Activated naive CD8-positive, alpha-beta T cell treated with anti-CD3 and anti-CD28 coated beads, Interleukin-2, amount 50 U/mL, for 24 hours (primary cell): ENCODE data around the gene NEO1.
"Not testable (repeated sequence)": the region's sequence is repeated elsewhere in the genome, so short reads cannot be mapped to it uniquely, and the experiment has no call there.

Experiments
- ATAC-seq: fragments of 150-1000 bp; cut with Tn5 transposase; one replicate; pipeline ENCODE4 v1.10.0; 2021
- DNase-seq: peaks from one replicate; pipeline ENCODE4 v3.0.0; 2021
- H3K27ac Mint-ChIP-seq: one replicate; pipeline ENCODE4 v1.8.0; 2021; ENCODE audit warnings: mild to moderate bottlenecking, mixed read lengths
- H3K27me3 Mint-ChIP-seq: one replicate; pipeline ENCODE4 v1.8.0; 2021; ENCODE audit warnings: mixed read lengths
- H3K36me3 Mint-ChIP-seq: one replicate; pipeline ENCODE4 v1.8.0; 2021; ENCODE audit warnings: low read depth, mixed read lengths
- H3K4me1 Mint-ChIP-seq: one replicate; pipeline ENCODE4 v1.8.0; 2021; ENCODE audit warnings: mixed read lengths
- H3K4me3 Mint-ChIP-seq: one replicate; pipeline ENCODE4 v1.8.0; 2021; ENCODE audit warnings: mild to moderate bottlenecking, moderate library complexity, mixed read lengths
- H3K9me3 Mint-ChIP-seq: one replicate; pipeline ENCODE4 v1.8.0; 2021; ENCODE audit warnings: mixed read lengths

Gene NEO1

DNA sequence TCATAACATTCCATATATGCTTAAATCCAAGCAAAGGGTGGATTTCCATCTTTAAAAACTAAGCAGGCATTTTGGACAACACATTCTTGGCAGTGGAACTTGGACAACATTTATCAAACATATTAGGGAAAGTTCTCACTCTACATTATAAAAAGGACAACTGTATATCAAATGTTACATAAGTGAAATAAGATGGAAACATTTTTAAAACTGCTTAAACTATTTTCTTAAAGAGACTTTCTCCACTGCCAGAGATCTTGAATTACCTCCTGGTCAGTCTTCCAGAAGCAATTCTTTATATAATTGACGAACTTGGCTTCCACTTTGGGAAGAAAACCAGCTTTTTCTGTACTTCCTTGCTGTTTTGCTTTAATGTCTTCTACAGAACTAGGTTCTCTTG lies 109.3 kb downstream of the NEO1 start:
- no peak for ATAC-seq
- Mint-ChIP-seq H3K27ac (no peak overlapping the region), H3K36me3 (peaks cover 10% of the 10 kb centered on the region), H3K27me3 (no peaks in the 10 kb centered on the region), H3K4me3 (no peak overlapping the region), H3K4me1 (no peaks in the 10 kb centered on the region), H3K9me3 (peaks cover 12% of the 10 kb centered on the region)
- no peak for DNase-seq

DNA sequence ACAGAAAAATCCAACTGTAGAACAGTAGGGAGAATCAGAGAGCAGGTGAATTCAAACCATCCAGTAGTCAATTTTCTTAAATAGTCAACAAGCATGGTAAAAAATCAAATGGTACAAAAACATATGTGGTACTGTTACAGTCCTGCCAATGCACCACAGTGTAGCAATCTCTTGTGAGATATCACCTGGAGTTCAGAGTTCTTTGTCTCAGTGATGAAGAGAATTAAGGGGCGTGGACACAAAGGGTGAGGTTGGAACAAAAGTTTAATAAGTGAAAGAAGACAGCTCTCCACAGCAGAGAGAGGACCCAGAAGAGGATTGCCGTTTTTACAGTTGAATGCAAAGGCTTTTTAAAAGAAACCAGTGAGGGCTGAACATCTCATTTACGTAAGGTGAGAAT lies 113.2 kb downstream of the NEO1 start:
- DNase-seq, result no peak
- Mint-ChIP-seq H3K36me3 (peaks cover 7% of the 10 kb centered on the region), H3K27me3 (no peaks in the 10 kb centered on the region), H3K9me3 (peaks cover 13% of the 10 kb centered on the region), H3K4me3 (no peak overlapping the region), H3K4me1 (no peaks in the 10 kb centered on the region), H3K27ac (no peak overlapping the region)
- no peak for ATAC-seq

DNA sequence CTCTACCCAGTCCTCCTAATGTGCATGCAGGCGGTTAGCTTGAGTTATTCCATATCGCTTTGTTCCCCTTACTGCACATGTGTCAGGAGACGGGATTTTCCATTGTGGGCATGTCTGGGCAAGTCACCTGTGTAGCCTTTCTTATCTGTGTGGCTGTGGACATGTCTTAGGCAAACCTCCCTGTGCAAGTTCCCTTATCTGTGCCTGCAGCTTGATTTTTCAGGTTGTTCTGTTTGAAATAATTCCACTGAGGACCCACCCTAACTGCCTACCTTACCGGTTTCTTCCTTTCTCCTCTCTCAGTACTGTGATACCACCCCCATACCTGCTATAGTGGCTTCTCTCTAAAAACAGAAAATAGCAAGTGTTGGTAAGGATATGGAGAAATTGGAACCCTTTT lies 113.6 kb downstream of the NEO1 start:
- ATAC-seq, result no peak
- Mint-ChIP-seq H3K27ac (no peak overlapping the region), H3K9me3 (peaks cover 13% of the 10 kb centered on the region), H3K4me1 (no peaks in the 10 kb centered on the region), H3K4me3 (no peak overlapping the region), H3K36me3 (peaks cover 7% of the 10 kb centered on the region), H3K27me3 (no peaks in the 10 kb centered on the region)
- no peak for DNase-seq

DNA sequence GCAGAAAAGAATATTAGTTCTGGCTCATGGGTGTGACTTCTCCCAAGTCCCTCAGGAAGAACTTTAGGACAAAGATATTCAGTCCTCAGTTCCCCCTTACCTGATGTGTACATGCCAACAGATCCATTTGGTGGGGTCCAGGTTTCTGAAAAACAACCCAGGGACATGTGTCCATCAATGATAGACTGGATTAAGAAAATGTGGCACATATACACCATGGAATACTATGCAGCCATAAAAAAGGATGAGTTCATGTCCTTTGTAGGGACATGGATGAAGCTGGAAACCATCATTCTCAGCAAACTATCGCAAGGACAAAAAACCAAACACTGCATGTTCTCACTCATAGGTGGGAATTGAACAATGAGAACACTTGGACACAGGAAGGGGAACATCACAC lies 114.4 kb downstream of the NEO1 start:
- not testable (repeated sequence) for H3K36me3 Mint-ChIP-seq, H3K27me3 Mint-ChIP-seq, H3K27ac Mint-ChIP-seq, H3K4me1 Mint-ChIP-seq, DNase-seq, ATAC-seq, H3K4me3 Mint-ChIP-seq
- H3K9me3 Mint-ChIP-seq, result peaks cover 13% of the 10 kb centered on the region

DNA sequence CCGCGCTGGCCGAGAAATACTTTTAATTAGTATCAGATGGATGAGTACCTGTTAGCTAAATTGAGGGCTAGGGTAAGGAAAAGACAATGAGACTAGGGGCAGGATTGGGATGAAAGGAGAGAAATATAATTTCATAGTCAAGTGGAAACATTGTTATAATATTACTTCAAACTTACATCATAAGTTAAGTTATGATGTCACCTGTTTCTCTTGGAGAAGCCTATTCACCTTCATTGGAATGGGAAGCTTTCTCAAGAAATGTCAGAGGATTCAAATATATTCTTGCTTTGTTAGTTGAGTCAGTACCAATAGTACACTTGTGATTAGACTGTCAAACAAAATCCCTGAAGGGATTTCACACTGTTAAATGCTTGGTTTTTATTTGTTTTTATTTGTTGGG lies 116.2 kb downstream of the NEO1 start:
- H3K4me1 Mint-ChIP-seq, result no peaks in the 10 kb centered on the region
- H3K36me3 Mint-ChIP-seq, result peaks cover 7% of the 10 kb centered on the region
- H3K9me3 Mint-ChIP-seq, result peaks cover 13% of the 10 kb centered on the region
- DNase-seq, result no peak
- H3K27ac Mint-ChIP-seq, result no peak overlapping the region
- no peak for ATAC-seq
- no peak overlapping the region for H3K4me3 Mint-ChIP-seq
- H3K27me3 Mint-ChIP-seq, result no peaks in the 10 kb centered on the region

DNA sequence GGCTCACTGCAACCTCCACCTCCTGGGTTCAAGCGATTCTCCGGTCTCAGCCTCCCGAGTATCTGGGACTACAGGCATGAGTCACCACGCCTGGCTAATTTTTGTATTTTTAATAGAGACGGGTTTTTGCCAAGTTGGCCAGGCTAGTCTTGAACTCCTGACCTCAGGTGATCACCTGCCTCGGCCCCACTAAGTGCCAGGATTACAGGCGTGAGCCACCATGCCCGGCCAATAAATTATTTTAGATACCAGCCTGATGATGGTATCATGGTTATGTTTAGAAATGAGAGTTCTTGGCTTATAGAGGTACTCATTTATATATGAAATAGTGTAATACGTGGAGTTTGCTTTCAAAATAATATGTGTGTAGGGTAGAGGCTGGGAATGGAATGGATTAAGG lies 119.4 kb downstream of the NEO1 start:
- DNase-seq, result no peak
- H3K36me3 Mint-ChIP-seq, result no peaks in the 10 kb centered on the region
- no peak overlapping the region for H3K4me3 Mint-ChIP-seq
- no peak for ATAC-seq
- no peaks in the 10 kb centered on the region for H3K27me3 Mint-ChIP-seq
- no peaks in the 10 kb centered on the region for H3K4me1 Mint-ChIP-seq
- no peaks in the 10 kb centered on the region for H3K9me3 Mint-ChIP-seq
- H3K27ac Mint-ChIP-seq, result no peak overlapping the region

DNA sequence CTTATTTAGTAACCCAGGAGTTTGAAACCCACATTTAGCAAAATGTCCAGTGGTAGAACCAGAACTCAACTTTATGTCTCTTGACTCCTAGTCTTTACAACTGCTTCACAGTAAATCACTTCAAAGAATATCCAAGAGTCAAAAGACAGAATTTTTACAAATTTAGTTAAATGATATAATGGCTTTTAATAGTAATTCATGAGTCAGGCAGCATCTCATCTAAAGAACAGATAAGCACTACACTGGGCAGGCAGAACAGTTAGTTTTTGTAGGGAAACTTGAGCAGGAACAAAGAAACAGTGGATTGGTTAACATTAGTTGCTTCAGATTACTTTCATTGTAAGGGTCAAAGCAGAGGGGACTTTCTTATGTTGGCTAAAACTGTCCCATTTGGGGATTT lies 120.2 kb downstream of the NEO1 start:
- H3K27ac Mint-ChIP-seq, result no peak overlapping the region
- H3K36me3 Mint-ChIP-seq, result no peaks in the 10 kb centered on the region
- H3K4me1 Mint-ChIP-seq, result no peaks in the 10 kb centered on the region
- DNase-seq (no peak), ATAC-seq (no peak)
- no peaks in the 10 kb centered on the region for H3K9me3 Mint-ChIP-seq
- no peak overlapping the region for H3K4me3 Mint-ChIP-seq
- no peaks in the 10 kb centered on the region for H3K27me3 Mint-ChIP-seq

DNA sequence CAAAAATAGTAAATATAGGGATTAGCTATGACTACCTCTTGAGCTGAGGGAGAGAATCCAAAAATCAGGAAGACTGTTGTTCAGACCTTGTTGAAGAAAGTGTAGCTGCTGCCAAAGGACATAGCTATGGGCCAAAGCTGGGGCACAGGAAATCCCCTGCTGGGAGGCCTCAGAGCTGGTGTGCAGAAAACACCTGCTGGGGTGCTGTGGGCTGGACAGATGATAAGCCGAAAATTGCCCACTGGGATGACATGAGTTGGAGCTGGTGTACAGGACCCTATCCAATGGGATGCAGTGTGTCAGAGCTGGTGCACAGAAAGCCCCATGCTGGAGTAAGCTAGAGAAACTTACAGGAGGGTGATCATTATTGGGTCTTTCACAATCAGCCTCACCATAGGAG lies 121.9 kb downstream of the NEO1 start:
- H3K27me3 Mint-ChIP-seq, result no peaks in the 10 kb centered on the region
- ATAC-seq, result no peak
- DNase-seq, result no peak
- H3K9me3 Mint-ChIP-seq, result no peaks in the 10 kb centered on the region
- H3K27ac Mint-ChIP-seq, result no peak overlapping the region
- H3K4me1 Mint-ChIP-seq, result no peaks in the 10 kb centered on the region
- H3K36me3 Mint-ChIP-seq, result no peaks in the 10 kb centered on the region
- no peak overlapping the region for H3K4me3 Mint-ChIP-seq

DNA sequence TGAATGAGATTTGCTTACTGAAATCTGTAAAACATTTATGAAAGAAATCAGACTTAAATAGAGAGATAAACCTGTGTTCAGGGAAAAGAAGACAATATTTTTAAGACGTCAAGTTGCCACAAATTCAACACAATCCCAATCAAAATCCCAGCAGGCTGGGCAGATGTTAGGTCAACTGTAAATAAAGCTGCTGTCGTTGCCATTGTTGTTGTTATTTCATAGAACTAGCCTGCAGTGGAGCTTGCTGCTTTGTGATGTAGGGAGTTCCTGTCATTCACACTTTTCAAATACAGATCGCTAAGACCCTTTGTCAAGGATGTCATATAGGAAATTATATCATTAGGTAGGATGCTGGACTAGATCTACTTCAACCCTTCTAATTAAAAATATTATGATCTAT lies 123.1 kb downstream of the NEO1 start:
- Mint-ChIP-seq H3K36me3 (no peaks in the 10 kb centered on the region), H3K9me3 (no peaks in the 10 kb centered on the region), H3K4me3 (no peak overlapping the region), H3K4me1 (no peaks in the 10 kb centered on the region), H3K27ac (no peak overlapping the region), H3K27me3 (no peaks in the 10 kb centered on the region)
- no peak for DNase-seq
- ATAC-seq, result no peak

DNA sequence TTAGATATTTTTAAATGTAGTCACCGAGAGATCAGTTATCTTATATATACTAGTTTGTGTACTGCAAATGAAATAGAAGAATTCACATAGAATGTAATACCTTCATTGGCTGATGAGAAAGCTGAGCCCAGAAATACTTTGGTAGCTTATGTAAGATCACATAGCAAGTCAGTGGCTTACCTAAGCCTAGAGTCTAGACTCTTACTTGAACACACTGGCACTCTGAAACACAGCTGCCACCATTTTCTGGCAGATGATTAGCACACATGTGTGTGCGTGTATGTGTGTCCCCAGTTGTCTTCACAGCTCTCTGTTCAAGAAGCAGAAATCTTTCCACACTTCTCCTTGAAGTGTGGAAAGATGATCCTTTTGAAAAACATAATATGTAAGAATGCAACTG lies 124.3 kb downstream of the NEO1 start:
- no peaks in the 10 kb centered on the region for H3K4me1 Mint-ChIP-seq
- H3K27me3 Mint-ChIP-seq, result no peaks in the 10 kb centered on the region
- no peak for DNase-seq

DNA sequence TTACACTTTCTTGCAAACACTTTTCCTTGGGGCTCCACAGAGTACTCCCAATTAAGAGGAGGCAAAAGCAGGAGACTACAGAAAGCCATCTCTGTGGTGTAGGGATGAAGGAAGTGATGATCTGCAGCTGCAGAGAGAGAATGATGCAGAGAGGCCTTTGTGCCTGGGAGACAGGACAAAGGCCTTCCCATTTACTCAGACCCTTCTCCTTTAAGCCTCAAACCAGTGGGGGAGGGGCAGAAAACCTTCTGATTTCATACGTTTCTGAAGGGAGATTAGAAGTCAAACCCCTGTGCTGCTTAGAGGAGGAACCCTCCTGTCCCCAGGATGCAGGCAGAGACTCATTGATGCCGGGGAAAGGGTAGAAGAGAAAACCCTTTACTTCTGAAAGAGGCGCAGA lies 130.8 kb downstream of the NEO1 start:
- ATAC-seq, result no peak
- Mint-ChIP-seq H3K27ac (no peak overlapping the region), H3K9me3 (peaks cover 26% of the 10 kb centered on the region), H3K4me1 (no peaks in the 10 kb centered on the region), H3K27me3 (no peaks in the 10 kb centered on the region), H3K4me3 (no peak overlapping the region), H3K36me3 (peaks cover 13% of the 10 kb centered on the region)
- DNase-seq, result no peak

More for the DNA sequence above, 124.3 kb downstream of the NEO1 start:
- peaks cover 3% of the 10 kb centered on the region for H3K36me3 Mint-ChIP-seq
- ATAC-seq, result no peak
- H3K4me3 Mint-ChIP-seq, result no peak overlapping the region
- no peak overlapping the region for H3K27ac Mint-ChIP-seq
- H3K9me3 Mint-ChIP-seq, result peaks cover 6% of the 10 kb centered on the region

DNA sequence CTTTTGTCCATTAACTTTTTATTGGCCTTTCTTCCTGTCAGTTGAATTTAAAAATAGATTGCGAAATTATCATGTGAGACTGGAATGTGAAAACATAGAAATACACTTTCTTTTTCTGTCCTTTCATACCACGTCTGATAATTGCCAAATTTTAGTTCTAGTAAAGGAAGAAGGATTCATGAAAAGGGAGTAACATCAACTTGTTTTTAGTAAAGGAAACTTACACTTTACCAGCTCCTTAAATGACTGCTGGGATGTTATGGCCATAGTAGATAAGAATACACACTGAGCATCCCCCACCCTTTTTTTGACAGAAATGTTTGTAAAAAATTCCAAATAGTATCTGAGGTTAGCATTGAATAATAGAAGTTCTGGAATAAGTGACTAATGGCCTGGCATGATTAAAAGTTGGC lies 137.9 kb downstream of the NEO1 start:
- ATAC-seq, result no peak
- Mint-ChIP-seq H3K9me3 (peaks cover 5% of the 10 kb centered on the region), H3K27me3 (no peaks in the 10 kb centered on the region)

DNA sequence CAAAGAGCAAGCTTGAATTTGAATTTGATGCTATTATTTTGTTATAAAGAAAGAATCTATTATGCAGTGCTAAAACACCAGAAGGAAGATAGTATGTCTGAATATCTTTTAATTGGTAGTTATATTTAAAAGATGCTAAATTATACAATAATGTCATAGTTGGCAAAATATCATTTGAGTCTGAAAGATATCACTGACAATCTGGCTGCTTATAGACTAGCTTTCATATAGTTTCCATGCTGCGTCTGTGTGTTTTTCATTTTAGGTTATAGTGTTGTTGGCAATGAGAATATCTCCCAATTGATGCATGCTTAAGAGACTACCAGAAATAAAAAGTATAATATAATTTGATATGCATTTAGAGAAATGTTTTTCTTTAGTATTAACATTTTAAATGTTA lies 142.9 kb downstream of the NEO1 start:
- no peaks in the 10 kb centered on the region for H3K27me3 Mint-ChIP-seq
- no peaks in the 10 kb centered on the region for H3K36me3 Mint-ChIP-seq
- DNase-seq (no peak), ATAC-seq (no peak)
- peaks cover 4% of the 10 kb centered on the region for H3K4me1 Mint-ChIP-seq
- no peaks in the 10 kb centered on the region for H3K9me3 Mint-ChIP-seq
- no peak overlapping the region for H3K27ac Mint-ChIP-seq
- H3K4me3 Mint-ChIP-seq, result no peak overlapping the region

More for the DNA sequence above, 137.9 kb downstream of the NEO1 start:
- H3K4me3 Mint-ChIP-seq, result no peak overlapping the region
- no peak overlapping the region for H3K27ac Mint-ChIP-seq
- no peak for DNase-seq
- H3K4me1 Mint-ChIP-seq, result peaks cover 5% of the 10 kb centered on the region
- no peaks in the 10 kb centered on the region for H3K36me3 Mint-ChIP-seq

DNA sequence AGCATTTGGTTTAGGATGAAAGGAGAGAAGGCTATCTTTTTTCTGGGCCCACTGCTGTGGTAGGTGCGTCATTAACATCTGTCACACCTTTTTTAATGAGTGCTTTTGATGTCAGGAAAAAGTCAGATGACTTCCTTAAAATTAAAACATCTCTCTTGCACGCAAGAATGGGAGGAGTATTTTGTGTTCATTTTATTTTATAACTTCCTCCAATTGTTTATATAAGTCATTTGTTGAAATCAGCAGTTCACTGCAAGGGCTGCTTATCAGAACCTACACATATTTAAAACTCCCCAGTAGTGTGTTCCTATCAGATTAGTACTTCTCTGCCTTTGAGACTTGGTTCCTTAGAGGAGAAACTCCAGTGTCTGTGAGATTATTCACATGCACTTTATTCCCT lies 143.8 kb downstream of the NEO1 start:
- no peak overlapping the region for H3K4me3 Mint-ChIP-seq
- ATAC-seq, result no peak
- H3K27me3 Mint-ChIP-seq, result no peaks in the 10 kb centered on the region
- no peaks in the 10 kb centered on the region for H3K36me3 Mint-ChIP-seq
- no peaks in the 10 kb centered on the region for H3K4me1 Mint-ChIP-seq
- H3K27ac Mint-ChIP-seq, result no peak overlapping the region
- no peaks in the 10 kb centered on the region for H3K9me3 Mint-ChIP-seq
- no peak for DNase-seq

DNA sequence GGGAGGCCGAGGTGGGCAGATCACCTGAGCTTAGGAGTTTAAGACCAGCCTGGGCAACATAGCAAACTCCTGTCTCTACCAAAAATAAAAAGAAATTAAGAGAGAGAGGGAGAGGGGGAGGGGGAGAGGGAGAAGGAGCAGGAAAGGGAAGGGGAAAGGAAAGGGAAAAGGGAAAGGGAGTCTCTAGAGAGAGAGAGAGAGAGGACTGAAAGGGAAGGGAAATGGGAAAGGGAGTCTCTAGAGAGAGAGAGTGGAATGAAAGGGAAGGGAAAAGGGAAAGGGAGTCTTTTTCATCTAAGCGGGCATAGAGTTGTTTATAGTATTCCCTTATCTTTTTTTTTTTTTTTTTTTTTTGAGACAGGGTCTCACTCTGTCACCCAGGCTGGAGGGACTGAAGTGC lies 148.1 kb downstream of the NEO1 start:
- H3K9me3 Mint-ChIP-seq, result peaks cover 25% of the 10 kb centered on the region
- H3K27me3 Mint-ChIP-seq, result peaks cover 5% of the 10 kb centered on the region
- no peak overlapping the region for H3K27ac Mint-ChIP-seq
- peaks cover 5% of the 10 kb centered on the region for H3K36me3 Mint-ChIP-seq
- no peaks in the 10 kb centered on the region for H3K4me1 Mint-ChIP-seq
- no peak overlapping the region for H3K4me3 Mint-ChIP-seq
- DNase-seq, result no peak
- ATAC-seq, result no peak

DNA sequence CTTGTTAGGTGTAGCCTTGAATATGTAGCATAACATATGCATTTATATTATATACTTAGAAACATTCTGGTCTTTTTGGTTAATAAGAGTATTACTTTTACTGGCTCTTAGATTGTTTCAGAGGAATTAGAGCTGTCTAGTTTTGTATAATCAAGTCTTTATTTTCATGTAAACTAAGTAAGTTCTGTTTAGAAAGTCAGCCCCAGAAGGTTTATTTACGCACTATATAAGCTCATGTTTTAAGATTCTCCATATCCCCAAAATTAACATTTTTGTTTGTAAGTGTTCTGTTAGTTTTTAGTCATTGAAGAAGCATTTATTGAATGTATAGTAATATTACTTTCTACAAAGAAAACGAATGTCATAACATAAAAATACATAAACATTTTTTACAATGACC lies 158.4 kb downstream of the NEO1 start:
- Mint-ChIP-seq H3K4me3 (no peak overlapping the region), H3K27ac (no peak overlapping the region), H3K9me3 (peaks cover 8% of the 10 kb centered on the region), H3K27me3 (peaks cover 5% of the 10 kb centered on the region), H3K36me3 (no peaks in the 10 kb centered on the region), H3K4me1 (no peaks in the 10 kb centered on the region)
- DNase-seq, result no peak
- ATAC-seq, result no peak
